NCI-H510A treated with DMSO at 0.1 percent for 48 hours (cell line): ENCODE data around the gene CDC42EP4.
"Not testable (repeated sequence)": the region's sequence is repeated elsewhere in the genome, so short reads cannot be mapped to it uniquely, and the experiment has no call there.

Source experiments
- DNase-seq: peaks from one replicate; lab custom pipeline; 2025; lab: John Stamatoyannopoulos, UW

CDC42EP4 gene

GRCh38 chr17:73343168-73343634 is 31.4 kb upstream of the CDC42EP4 start:
- no peak for DNase-seq

GRCh38 chr17:73342541-73343167 is 30.9 kb upstream of the CDC42EP4 start:
- DNase-seq, result no peak

DNA sequence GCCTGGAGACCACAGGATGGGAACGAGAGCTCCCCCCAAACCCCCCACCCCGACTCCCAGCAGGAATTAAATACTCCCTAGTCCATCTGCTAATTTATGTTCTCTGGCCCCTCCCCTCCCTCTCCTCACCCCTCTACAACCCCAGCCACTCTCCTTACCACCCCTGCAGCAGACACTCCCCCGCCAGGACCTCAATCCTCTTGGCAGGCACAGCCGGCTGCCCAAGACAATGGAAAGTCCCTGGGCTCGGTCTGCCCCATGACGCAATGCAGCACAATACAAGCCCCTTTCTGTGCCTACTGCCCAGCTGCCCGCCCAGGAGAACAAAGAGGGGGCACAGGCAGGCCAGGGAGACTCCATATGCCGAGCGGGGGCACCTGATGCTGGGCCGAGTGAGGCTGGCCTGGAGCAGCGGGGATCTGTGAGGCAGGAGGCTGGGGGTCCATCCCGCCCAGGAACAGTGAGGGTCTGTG is 30.3 kb upstream of the CDC42EP4 start:
- DNase-seq, result no peak

DNA sequence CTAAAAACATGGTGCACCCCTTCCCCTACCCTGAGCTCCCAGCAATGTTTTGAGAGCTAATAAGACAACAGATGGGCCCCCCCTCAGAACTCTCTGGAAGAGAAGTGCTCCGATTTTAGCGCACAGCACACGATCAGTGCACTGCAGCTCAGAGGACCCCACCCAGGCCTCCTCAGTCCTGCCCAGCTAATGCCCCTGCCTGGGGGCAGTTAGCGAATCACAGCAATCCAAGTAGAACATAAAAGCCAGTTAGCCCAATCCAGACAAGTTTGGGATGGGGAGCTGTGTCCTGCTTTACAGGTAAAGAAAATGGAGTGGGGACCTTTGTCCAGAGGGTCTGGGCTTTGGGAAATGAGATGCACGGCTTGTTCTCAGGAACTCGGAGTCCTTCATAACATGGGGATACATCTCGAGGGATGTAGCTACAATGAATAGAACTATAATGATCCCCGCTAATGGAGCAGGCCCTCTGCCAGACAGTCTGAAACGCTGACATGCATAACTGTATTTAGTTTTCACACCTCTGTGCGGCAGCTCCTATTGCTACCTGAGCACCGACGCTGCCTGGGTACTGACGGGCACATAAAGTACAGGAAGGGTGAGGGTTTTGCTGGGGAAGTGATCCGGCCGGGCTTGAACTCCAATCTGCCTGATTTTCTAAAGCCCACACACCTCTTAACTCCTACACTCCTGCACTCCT is 29.7 kb upstream of the CDC42EP4 start:
- DNase-seq, result no peak

GRCh38 chr17:73340093-73340596 is 28.3 kb upstream of the CDC42EP4 start:
- no peak for DNase-seq

GRCh38 chr17:73338566-73339197 is 26.9 kb upstream of the CDC42EP4 start:
- no peak for DNase-seq

- DNase-seq, result no peak
Observed at GRCh38 chr17:73338050-73338521, 26.3 kb upstream of the CDC42EP4 start.

GRCh38 chr17:73337330-73337710 is 25.5 kb upstream of the CDC42EP4 start:
- DNase-seq, result no peak

- DNase-seq, result no peak
Observed at GRCh38 chr17:73336408-73337329, 24.9 kb upstream of the CDC42EP4 start.

DNA sequence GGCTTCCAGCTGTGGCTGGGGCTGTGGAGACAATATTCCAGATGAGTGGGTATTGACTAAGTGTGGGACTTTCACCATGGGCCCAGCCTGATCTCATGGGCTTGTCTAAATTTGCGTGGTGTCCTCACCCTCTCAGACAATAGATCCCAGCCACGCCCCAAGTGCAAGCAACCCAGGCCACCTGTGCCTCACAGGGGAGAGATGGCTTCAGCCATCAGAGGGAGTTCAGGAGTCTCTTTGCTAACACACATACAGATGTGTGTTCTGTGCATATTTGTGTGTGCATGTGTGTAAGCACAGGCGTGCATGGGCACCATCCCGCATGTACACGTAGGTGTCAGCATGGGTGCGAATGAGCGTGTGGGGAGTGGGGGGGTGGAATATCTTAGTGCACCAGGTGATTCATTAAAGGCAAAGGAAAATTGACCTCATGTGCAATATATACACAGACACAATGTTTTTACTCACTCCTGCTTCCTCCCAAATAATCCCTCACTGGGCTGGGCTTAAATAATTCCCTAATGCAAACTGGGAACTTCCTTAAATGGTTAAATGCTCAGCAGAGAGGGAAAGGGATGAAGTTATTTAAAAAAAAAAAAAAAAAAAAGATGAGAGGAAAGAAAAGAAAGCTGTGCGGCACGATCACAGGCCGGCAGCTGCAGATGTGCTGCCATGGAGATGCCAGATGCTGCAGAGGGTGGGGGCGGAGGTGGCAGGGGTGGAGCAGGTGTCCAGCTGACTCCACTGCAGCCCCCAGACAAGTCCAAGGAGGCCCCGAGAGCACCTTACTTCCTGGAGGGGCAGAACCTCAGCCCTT is 24.0 kb upstream of the CDC42EP4 start:
- no peak for DNase-seq

DNA sequence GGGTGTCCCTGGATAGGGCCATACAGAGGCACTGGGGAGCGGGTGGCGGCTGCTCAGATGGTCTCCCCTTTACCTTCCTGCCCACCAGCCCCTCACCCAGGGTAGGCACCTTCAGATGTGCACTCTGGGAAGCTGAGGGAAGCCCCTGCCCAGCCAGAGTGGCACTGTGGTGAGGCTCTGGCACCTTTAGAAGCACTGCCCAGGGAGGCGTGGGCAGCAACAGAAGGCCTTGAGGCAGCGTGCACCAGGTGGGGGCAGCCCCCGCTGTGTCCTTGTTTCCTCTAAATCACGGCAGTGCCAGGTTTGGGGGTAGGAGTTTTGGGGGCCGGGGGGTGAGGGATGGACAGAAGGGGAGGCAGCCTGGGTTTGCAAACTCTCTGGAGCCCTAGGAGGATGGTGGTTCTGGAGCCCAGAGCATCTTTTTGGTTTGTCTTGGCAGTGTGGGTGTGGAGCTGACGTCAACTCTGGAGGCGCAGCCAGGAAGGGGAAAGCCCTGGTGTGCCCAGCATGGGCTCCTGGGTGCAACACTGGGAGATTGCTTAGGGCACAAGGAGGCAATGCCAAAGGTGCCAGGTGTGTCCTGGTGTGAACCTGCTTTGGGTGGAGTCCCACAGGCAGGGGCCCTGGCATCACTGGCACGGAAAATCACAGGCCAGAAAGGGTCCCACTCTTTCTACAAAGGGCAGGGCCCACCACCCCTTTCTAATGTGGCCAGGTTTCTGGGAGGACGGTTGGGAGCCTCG is 23.1 kb upstream of the CDC42EP4 start:
- no peak for DNase-seq

GRCh38 chr17:73333445-73333844 is 21.6 kb upstream of the CDC42EP4 start:
- not testable (repeated sequence) for DNase-seq

DNA sequence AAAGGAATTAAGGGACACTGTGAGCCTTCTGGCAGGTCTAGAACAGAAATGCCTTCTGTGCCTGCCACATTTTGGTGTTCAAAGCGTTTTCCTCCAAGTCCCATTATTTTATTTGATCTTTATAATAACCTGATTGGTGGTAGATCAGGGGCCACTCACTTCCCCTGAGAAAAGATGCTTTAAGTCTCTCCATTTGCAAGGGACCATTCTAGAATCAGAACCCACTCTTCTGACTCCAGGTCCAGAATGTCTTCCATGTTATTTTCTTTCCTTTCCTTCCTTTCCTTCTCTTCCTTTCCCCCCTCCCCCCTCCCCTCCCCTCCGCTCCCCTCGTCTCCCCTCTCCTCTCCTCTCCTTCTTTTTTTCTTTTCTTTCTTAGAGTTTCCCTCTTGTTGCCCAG is 19.3 kb upstream of the CDC42EP4 start:
- no peak for DNase-seq

- DNase-seq, result no peak
Observed at GRCh38 chr17:73327676-73328075, 15.9 kb upstream of the CDC42EP4 start.

- DNase-seq, result no peak
Observed at GRCh38 chr17:73325527-73325842, 13.7 kb upstream of the CDC42EP4 start.

DNA sequence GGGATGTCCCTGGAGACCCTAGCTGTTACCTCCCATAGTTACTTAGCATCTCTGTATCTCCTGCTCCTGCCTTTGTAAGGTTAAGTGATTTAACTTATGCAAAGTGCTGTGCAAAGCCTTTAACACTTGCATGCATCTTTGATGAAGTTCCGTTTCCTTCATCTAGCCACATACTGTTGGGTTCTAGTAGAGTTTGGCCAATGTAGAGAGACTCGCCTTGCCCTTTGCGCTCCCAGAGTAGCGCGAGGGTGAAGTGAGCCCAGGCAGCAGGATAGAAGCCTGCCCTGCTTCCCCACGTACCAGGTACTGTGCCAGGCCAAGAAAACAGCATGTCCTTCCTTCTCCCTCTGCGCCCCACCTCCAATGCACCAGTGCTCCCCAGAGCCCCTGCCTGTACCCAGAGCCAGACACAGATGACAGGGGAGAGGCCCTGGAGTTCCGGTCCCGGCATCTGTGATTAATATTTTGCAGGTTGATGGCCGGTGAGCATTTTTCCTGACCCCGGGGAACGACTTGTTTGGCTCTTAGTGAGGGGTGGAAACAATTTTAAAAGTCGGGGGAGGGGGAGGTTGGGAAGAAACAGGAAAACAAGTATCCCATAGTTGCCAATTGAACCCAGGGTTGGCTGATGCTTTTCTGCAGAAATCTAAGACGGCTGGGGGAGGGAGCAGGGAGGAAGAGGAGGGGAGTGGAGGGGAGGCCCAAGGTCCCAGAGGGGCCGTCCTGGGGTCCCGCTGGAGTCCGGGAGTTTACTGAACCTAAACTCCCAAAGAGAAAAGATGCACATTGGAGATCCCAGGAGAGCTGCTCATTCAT is 13.1 kb upstream of the CDC42EP4 start:
- DNase-seq, result no peak

DNA sequence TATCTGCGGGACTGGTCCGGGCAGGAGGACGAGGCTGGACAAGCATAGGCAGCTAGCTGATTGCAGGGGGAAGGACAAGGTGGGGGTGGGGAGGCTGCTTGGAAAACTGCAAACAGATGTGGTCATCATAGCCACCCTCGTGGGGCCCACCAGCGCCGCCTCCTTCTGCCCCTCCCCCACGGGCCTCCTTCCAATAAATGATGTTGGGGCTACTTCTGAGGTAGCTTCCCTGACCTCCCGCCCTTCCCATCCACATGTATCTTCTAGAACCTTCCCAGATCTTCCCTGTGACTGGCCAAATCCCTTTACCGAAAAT is 12.3 kb upstream of the CDC42EP4 start:
- no peak for DNase-seq

DNA sequence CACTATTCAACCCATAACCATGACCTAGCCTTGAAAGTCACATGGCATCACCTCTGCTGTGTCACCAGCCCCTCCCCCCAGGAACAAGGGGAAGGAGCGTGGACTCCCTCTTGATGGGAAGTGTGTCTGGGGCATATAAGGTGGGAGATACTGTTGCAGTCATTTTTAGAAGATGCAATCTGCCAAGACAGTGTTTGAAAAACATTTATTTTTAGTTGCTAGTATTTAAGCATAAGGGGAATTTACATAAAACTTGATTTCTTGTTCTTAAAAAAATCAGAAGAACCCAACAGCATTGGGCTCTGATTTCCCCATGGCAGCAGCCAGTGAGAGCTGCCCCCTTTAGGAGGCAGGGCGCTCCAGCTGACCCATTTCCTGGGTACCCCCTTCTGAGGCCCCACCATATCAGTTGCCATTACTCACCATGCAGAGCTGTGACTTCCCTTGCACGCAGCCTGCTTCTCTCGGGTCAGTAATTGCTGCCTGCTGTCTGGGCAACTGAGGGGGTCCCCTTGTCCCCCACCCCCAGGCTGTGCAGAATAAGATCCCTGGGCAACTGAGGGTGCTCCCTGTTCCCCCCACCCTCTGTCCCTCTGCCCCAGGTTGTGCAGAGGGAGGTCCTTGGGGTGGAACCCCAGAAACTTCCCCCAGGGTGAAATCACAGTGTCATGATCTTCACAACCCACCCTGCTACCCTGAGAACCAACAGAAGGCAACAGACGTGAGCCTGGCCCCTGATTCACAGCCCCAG is 11.8 kb upstream of the CDC42EP4 start:
- DNase-seq, result no peak
